H1 (cell line): ENCODE data around the gene CPLANE1. TPM values are rescaled to one million over a fixed set of nuclear protein-coding genes. Genes with fewer than 3 reads are reported as not detected.

Source experiments
- CTCF ChIA-PET: fragments of 300-600 bp; sonication (Branson Sonifier 250); formaldehyde crosslinking; loops from one replicate; lab custom pipeline; 2021; ENCODE audit not compliant: partially characterized antibody; lab: Charles Lee
- POLR2A ChIA-PET: fragments of 300-600 bp; sonication (Branson Sonifier 250); formaldehyde crosslinking; loops from one replicate; lab custom pipeline; 2021; ENCODE audit warnings: inconsistent platforms; ENCODE audit not compliant: partially characterized antibody; lab: Charles Lee
- DNase-seq, 2 experiments: peaks; one replicate each; pipeline versions ENCODE4 v3.0.0 to v3.0.0-alpha.2; 2010 to 2022; ENCODE audit warnings: low spot score in 2 of 2, low read depth in 1 of 2, mixed read lengths in 1 of 2
- FAIRE-seq: peaks from 2 replicates; lab custom pipeline; 2011; peaks lifted over from hg19 to GRCh38; lab: Jason Lieb, UNC
- H2AFZ ChIP-seq: 2 replicates; pipeline ENCODE4 v1.8.1; 2012; ENCODE audit warnings: low read length, inconsistent platforms
- H2AK5ac ChIP-seq: 2 replicates; pipeline ENCODE4 v1.6.1; 2013; ENCODE audit warnings: low read depth, low read length
- H2BK120ac ChIP-seq: replicated peaks from 2 replicates; pipeline ENCODE3; 2013; ENCODE audit warnings: low read depth, low read length, inconsistent platforms
- H2BK12ac ChIP-seq: 2 replicates; pipeline ENCODE4 v1.6.1; 2013; ENCODE audit warnings: low read depth, low read length
- H2BK15ac ChIP-seq: 2 replicates; pipeline ENCODE4 v1.6.1; 2013; ENCODE audit warnings: low read length
- H2BK20ac ChIP-seq: 2 replicates; pipeline ENCODE4 v1.6.1; 2013; ENCODE audit warnings: low read length
- H2BK5ac ChIP-seq: 2 replicates; pipeline ENCODE4 v1.6.1; 2013; ENCODE audit warnings: low read depth, low read length
- H3K14ac ChIP-seq: 2 replicates; pipeline ENCODE4 v1.6.1; 2013; ENCODE audit warnings: inconsistent platforms; ENCODE audit not compliant: insufficient read length
- H3K18ac ChIP-seq: 2 replicates; pipeline ENCODE4 v1.6.1; 2013; ENCODE audit warnings: low read length; ENCODE audit errors: extremely low read depth
- H3K23ac ChIP-seq: 2 replicates; pipeline ENCODE4 v1.6.1; 2013; ENCODE audit warnings: inconsistent platforms; ENCODE audit not compliant: insufficient read length
- H3K23me2 ChIP-seq: 2 replicates; pipeline ENCODE4 v1.6.1; 2013; ENCODE audit warnings: low read depth, low read length
- H3K27ac ChIP-seq: 2 replicates; pipeline ENCODE4 v1.6.1; 2011; ENCODE audit warnings: low read depth, low read length, inconsistent platforms
- H3K27me3 ChIP-seq, 4 experiments: replicated peaks in 1 of 4; 1 replicate in 1 of 4; 2 replicates in 3 of 4; pipeline versions ENCODE4 v1.6.1 to v1.8.1; 2011 to 2013; ENCODE audit warnings: low read length in 3 of 4, mild to moderate bottlenecking in 3 of 4, inconsistent platforms in 2 of 4, mixed read lengths in 2 of 4, moderate library complexity in 1 of 4; ENCODE audit not compliant: control insufficient read depth in 3 of 4, insufficient read depth in 3 of 4; ENCODE audit errors: extremely low read depth in 1 of 4
- H3K36me3 ChIP-seq, 4 experiments: 2 replicates each; pipeline versions ENCODE4 v1.6.1 to v1.8.1; 2011 to 2013; ENCODE audit warnings: mild to moderate bottlenecking in 4 of 4, low read length in 3 of 4, moderate library complexity in 2 of 4, control low read depth in 1 of 4, inconsistent platforms in 1 of 4; ENCODE audit not compliant: insufficient read depth in 4 of 4, control insufficient read depth in 2 of 4
- H3K4ac ChIP-seq: replicated peaks from 2 replicates; pipeline ENCODE3; 2013; ENCODE audit warnings: low read length, low read depth, mixed read lengths, inconsistent platforms; ENCODE audit not compliant: insufficient read length
- H3K4me1 ChIP-seq, 4 experiments: replicated peaks in 1 of 4; 1 replicate in 1 of 4; 2 replicates in 3 of 4; pipeline versions ENCODE4 v1.6.1 to v1.8.1; 2011 to 2013; ENCODE audit warnings: low read length in 3 of 4, inconsistent platforms in 2 of 4, mixed read lengths in 1 of 4; ENCODE audit not compliant: insufficient read depth in 4 of 4, control insufficient read depth in 3 of 4
- H3K4me2 ChIP-seq, 2 experiments: 2 replicates each; pipeline versions ENCODE4 v1.6.1 to v1.8.1; 2011 to 2013; ENCODE audit warnings: low read depth in 2 of 2, low read length in 2 of 2, control low read depth in 1 of 2, inconsistent platforms in 1 of 2, mild to moderate bottlenecking in 1 of 2; ENCODE audit not compliant: insufficient read depth in 1 of 2
- H3K4me3 ChIP-seq, 4 experiments: fragments of 200-600, 300-600 bp in 1 of 4; sonication (generic), shearing (Covaris generic), sonication (Bioruptor Twin) in 1 of 4; 2 replicates each; pipeline versions ENCODE4 v1.5.1 to v1.8.1; 2011 to 2016; ENCODE audit warnings: low read length in 4 of 4, low read depth in 3 of 4, control low read depth in 2 of 4, inconsistent platforms in 2 of 4, mild to moderate bottlenecking in 2 of 4, mixed read lengths in 1 of 4, moderate library complexity in 1 of 4; ENCODE audit not compliant: insufficient read depth in 2 of 4; ENCODE audit errors: extremely low read depth in 1 of 4
- H3K56ac ChIP-seq: replicated peaks from 2 replicates; pipeline ENCODE3; 2013; ENCODE audit warnings: low read depth, mild to moderate bottlenecking, mixed read lengths, low read length, inconsistent platforms; ENCODE audit not compliant: insufficient read length
- H3K79me1 ChIP-seq: 2 replicates; pipeline ENCODE4 v1.6.1; 2013; ENCODE audit warnings: low read depth, low read length, control low read depth
- H3K79me2 ChIP-seq, 2 experiments: 2 replicates each; pipeline versions ENCODE4 v1.6.1 to v1.8.1; 2012 to 2013; ENCODE audit warnings: low read length in 2 of 2, mild to moderate bottlenecking in 2 of 2, inconsistent platforms in 1 of 2; ENCODE audit not compliant: insufficient read depth in 2 of 2, control insufficient read depth in 1 of 2
- H3K9ac ChIP-seq, 4 experiments: replicated peaks in 1 of 4; 1 replicate in 1 of 4; 2 replicates in 3 of 4; pipeline versions ENCODE4 v1.6.1 to v1.8.1; 2011 to 2013; ENCODE audit warnings: low read depth in 3 of 4, low read length in 3 of 4, control low read depth in 2 of 4, mild to moderate bottlenecking in 2 of 4, moderate library complexity in 2 of 4, inconsistent platforms in 1 of 4; ENCODE audit errors: extremely low read depth in 1 of 4
- H3K9me3 ChIP-seq, 2 experiments: 2 replicates each; pipeline versions ENCODE4 v1.6.1 to v1.8.1; 2012 to 2013; ENCODE audit warnings: mild to moderate bottlenecking in 2 of 2, moderate library complexity in 2 of 2, control low read depth in 1 of 2, inconsistent platforms in 1 of 2, low read depth in 1 of 2, low read length in 1 of 2, mixed read lengths in 1 of 2; ENCODE audit not compliant: insufficient read depth in 2 of 2
- H4K20me1 ChIP-seq, 2 experiments: replicated peaks in 1 of 2; 2 replicates each; pipeline versions ENCODE3 to v1.8.1; 2011 to 2013; ENCODE audit warnings: inconsistent platforms in 2 of 2, low read length in 2 of 2, mild to moderate bottlenecking in 1 of 2; ENCODE audit not compliant: insufficient read depth in 2 of 2, control insufficient read depth in 1 of 2
- H4K5ac ChIP-seq: 2 replicates; pipeline ENCODE4 v1.6.1; 2013; ENCODE audit warnings: low read length, low read depth, mixed read lengths, inconsistent platforms; ENCODE audit not compliant: insufficient read length
- H4K8ac ChIP-seq: 2 replicates; pipeline ENCODE4 v1.8.0; 2013; ENCODE audit warnings: mild to moderate bottlenecking, moderate library complexity, low read length, inconsistent platforms; ENCODE audit not compliant: insufficient read depth; ENCODE audit errors: extremely low read depth
- H4K91ac ChIP-seq: replicated peaks from 2 replicates; pipeline ENCODE3; 2013; ENCODE audit warnings: low read length, mixed read lengths, inconsistent platforms; ENCODE audit not compliant: insufficient read length
- ASH2L ChIP-seq: fragments of 200-600, 300-600 bp; sonication (generic); IDR thresholded peaks from one replicate; pipeline ENCODE4 v1.7.1; 2017; ENCODE audit warnings: low read length
- FOSL1 ChIP-seq: IDR thresholded peaks from 2 replicates; pipeline ENCODE4 v1.6.1; 2011; ENCODE audit warnings: mild to moderate bottlenecking, low read depth, low read length, moderate library complexity; ENCODE audit not compliant: insufficient read depth
- GABPA ChIP-seq: IDR thresholded peaks from 2 replicates; pipeline ENCODE4 v1.6.1; 2011; ENCODE audit warnings: mild to moderate bottlenecking, low read length, moderate library complexity, borderline replicate concordance; ENCODE audit not compliant: insufficient read depth
- HDAC6 ChIP-seq: IDR thresholded peaks from one replicate; pipeline ENCODE4 v1.7.1; 2012; ENCODE audit warnings: low read depth, mild to moderate bottlenecking, inconsistent platforms, low read length, moderate library complexity
- JUND ChIP-seq: IDR thresholded peaks from 2 replicates; pipeline ENCODE4 v1.6.1; 2011; ENCODE audit warnings: mild to moderate bottlenecking, improper control_type of control experiment, low read length
- NANOG ChIP-seq: IDR thresholded peaks from 2 replicates; pipeline ENCODE4 v1.6.1; 2011; ENCODE audit warnings: low read length, low read depth, mild to moderate bottlenecking, inconsistent platforms; ENCODE audit not compliant: insufficient read depth, poor library complexity, severe bottlenecking
- PHF8 ChIP-seq: fragments of 200-600 bp; sonication (generic); conservative IDR thresholded peaks from 2 replicates; pipeline ENCODE4 v1.7.1; 2012; ENCODE audit warnings: low read depth, mild to moderate bottlenecking, inconsistent platforms, low read length, moderate library complexity
- RAD21 ChIP-seq, 2 experiments: IDR thresholded peaks in 1 of 2; conservative IDR thresholded peaks in 1 of 2; 2 replicates each; pipeline ENCODE4 v1.6.1; 2011; ENCODE audit warnings: low read depth in 2 of 2, low read length in 2 of 2, improper control_type of control experiment in 1 of 2, inconsistent platforms in 1 of 2, mild to moderate bottlenecking in 1 of 2, moderate library complexity in 1 of 2
- RBBP5 ChIP-seq: IDR thresholded peaks from 2 replicates; pipeline ENCODE4 v1.7.1; 2012; ENCODE audit warnings: low read depth, mild to moderate bottlenecking, inconsistent platforms, low read length, moderate library complexity, borderline replicate concordance
- SIN3A ChIP-seq, 2 experiments: IDR thresholded peaks in 1 of 2; conservative IDR thresholded peaks in 1 of 2; 2 replicates each; pipeline ENCODE4 v1.6.1; 2011 to 2012; ENCODE audit warnings: low read length in 2 of 2, improper control_type of control experiment in 1 of 2, low read depth in 1 of 2, mild to moderate bottlenecking in 1 of 2
- SIRT6 ChIP-seq: IDR thresholded peaks from one replicate; pipeline ENCODE4 v1.7.1; 2012; ENCODE audit warnings: low read length, inconsistent platforms
- TAF7 ChIP-seq: optimal IDR thresholded peaks from 2 replicates; pipeline ENCODE3; 2011; ENCODE audit warnings: low read depth, mild to moderate bottlenecking, inconsistent platforms, low read length, moderate library complexity, borderline replicate concordance
- WGBS, 2 experiments: shearing (Covaris generic) in 1 of 2; methylation state at CpG; one replicate each; pipeline versions ENCODE4 v1.1.6 to v1.1.7; 2013 to 2015; ENCODE audit warnings: low lambda C conversion rate in 2 of 2, mixed read lengths in 2 of 2, inconsistent platforms in 1 of 2, low coverage in 1 of 2, missing lambda C conversion rate in 1 of 2; ENCODE audit not compliant: insufficient replicate concordance in 2 of 2, insufficient coverage in 1 of 2, insufficient read length in 1 of 2; ENCODE audit errors: extremely low coverage in 1 of 2, missing lambda C conversion rate in 1 of 2; 5-methylcytosine and 5-hydroxymethylcytosine counted together
- polyA plus RNA-seq, 7 experiments: library from polyadenylated mRNA; depleted of rRNA in 3 of 7; stranded (reverse) in 5 of 7; unstranded in 2 of 7; fragments of >200 nt in 5 of 7; fragments of 200-250 nt in 2 of 7; gene quantifications; 1 replicate in 5 of 7; 2 replicates in 1 of 7; 4 replicates in 1 of 7; pipeline versions ENCODE4 v1.2.1 to v1.2.3, GENCODE V29; 2011 to 2013; ENCODE audit warnings: missing spikeins in 2 of 7, mixed read lengths in 2 of 7
- total RNA-seq: library from RNA; stranded (reverse); fragmentation: NEBNext Ultra II Directional; extraction: Animal tissue kit (Norgen Biotek cat#: 25700); gene quantifications from 2 replicates; pipeline ENCODE4 v1.2.1, GENCODE V29; 2021

Gene CPLANE1
- total and polyA plus RNA-seq, 2 of the 8 experiments (the other 6 are each of a cell fraction or from before 2014, with no cell fraction given): 2.2 to 8.8 TPM

- Histone ChIP-seq H2AFZ (no peak overlapping the region), H3K56ac (no peak overlapping the region), H3K27me3 (peaks cover 6 to 10% (median 9%) of the 10 kb centered on the region in 4 experiments; a peak in 5 of 7 replicates), H3K4me2 (no peak overlapping the region), H2BK15ac (no peak overlapping the region), H3K23me2 (no peaks in the 10 kb centered on the region), H3K36me3 (no peaks in the 10 kb centered on the region), H2BK12ac (no peak overlapping the region), H3K14ac (no peak overlapping the region), H3K9ac (no peak overlapping the region), H4K20me1 (peaks cover 0 to 1% of the 10 kb centered on the region in 2 experiments)
- 84% methylated on average over 3 of the region's 3 CpGs; no CpG with 5 or more reads in 1 of the 2 experiments for WGBS, 2 experiments
- no peak for DNase-seq
- TF ChIP-seq FOSL1: no peak
- TF ChIP-seq NANOG: no peak
- no peak for TF ChIP-seq ASH2L
- no peak for TF ChIP-seq SIN3A (conservative IDR thresholded peaks at IDR 0.05 in 1 of 2, IDR thresholded peaks at IDR 0.05 in 1 of 2; ENCODE audit: low read depth in 1 of 2, low read length in 2 of 2)
- TF ChIP-seq RAD21 (IDR thresholded peaks at IDR 0.05 in 1 of 2, conservative IDR thresholded peaks at IDR 0.05 in 1 of 2; ENCODE audit: low read depth in 2 of 2, low read length in 2 of 2): no peak
- TF ChIP-seq TAF7: no peak
- TF ChIP-seq PHF8: no peak
- no peak for TF ChIP-seq SIRT6
- no peak for TF ChIP-seq GABPA
- TF ChIP-seq HDAC6: no peak
- no peak for TF ChIP-seq JUND
- no peak for TF ChIP-seq RBBP5
- TF ChIP-seq, all 59 proteins: peak for 0
- FAIRE-seq: no peak
- Histone ChIP-seq H3K4ac (no peak overlapping the region), H3K18ac (no peak overlapping the region), H2BK5ac (no peak overlapping the region), H3K4me3 (no peak overlapping the region), H3K23ac (no peak overlapping the region), H3K27ac (no peak overlapping the region), H2AK5ac (no peak overlapping the region), H4K5ac (no peak overlapping the region), H2BK120ac (no peak overlapping the region), H4K91ac (no peak overlapping the region), H2BK20ac (no peak overlapping the region), H3K9me3 (no peaks in the 10 kb centered on the region), H3K79me1 (no peaks in the 10 kb centered on the region), H3K79me2 (no peaks in the 10 kb centered on the region), H3K4me1 (no peaks in the 10 kb centered on the region), H4K8ac (no peak overlapping the region; the same call in 1 of the 2 replicates)
- POLR2A ChIA-PET: no interaction called here
- CTCF ChIA-PET: interaction anchor here (0.9 to 2.7 kb wide), 6 partner anchors 9 to 341 kb away, joined by 3 to 8 read pairs (median 4); no protein-coding TSS in a partner anchor
Measured at GRCh38 chr5:37080697-37081096, 168.5 kb downstream of the CPLANE1 start.
